HL-60 (cell line): Measurements from ENCODE around the gene ALG5.

Source experiments
- DNase-seq, 2 experiments: peaks; one replicate each; pipeline ENCODE4 v3.0.0-alpha.2; 2010 to 2020; ENCODE audit warnings: low read depth in 1 of 2, low spot score in 1 of 2
- H3K27ac ChIP-seq: fragments of 250-450 bp; sonication (Bioruptor Pico); replicated peaks from 2 replicates; pipeline ENCODE4 v1.5.1; 2020; ENCODE audit warnings: mild to moderate bottlenecking, moderate library complexity
- H3K27me3 ChIP-seq: fragments of 250-450 bp; sonication (Bioruptor Pico); 2 replicates; pipeline ENCODE4 v1.5.1; 2021; ENCODE audit warnings: mild to moderate bottlenecking, moderate library complexity; ENCODE audit not compliant: insufficient read depth, poor library complexity, severe bottlenecking
- H3K4me3 ChIP-seq: replicated peaks from 2 replicates; pipeline ENCODE4 v1.5.1; 2011; ENCODE audit warnings: mild to moderate bottlenecking, control low read depth, low read length; ENCODE audit not compliant: insufficient read depth
- GABPA ChIP-seq: IDR thresholded peaks from 2 replicates; pipeline ENCODE4 v1.6.1; 2012; ENCODE audit warnings: low read depth
- POLR2AphosphoS5 ChIP-seq: IDR thresholded peaks from 2 replicates; pipeline ENCODE4 v1.6.1; 2012; ENCODE audit warnings: low read depth
- SPI1 ChIP-seq: IDR thresholded peaks from 2 replicates; pipeline ENCODE4 v1.6.1; 2012; ENCODE audit warnings: low read depth, mild to moderate bottlenecking, borderline replicate concordance
- TF ChIP-seq, protein P1 (sequence below): IDR thresholded peaks from 2 replicates; pipeline ENCODE4 v1.6.1; 2012; ENCODE audit warnings: low read depth; ENCODE audit not compliant: insufficient replicate concordance
- TF ChIP-seq, protein P2 (sequence below): IDR thresholded peaks from one replicate; pipeline ENCODE4 v1.5.1; 2011; ENCODE audit warnings: low read length, control low read depth, inconsistent platforms; ENCODE audit not compliant: insufficient read depth

Gene ALG5

DNA sequence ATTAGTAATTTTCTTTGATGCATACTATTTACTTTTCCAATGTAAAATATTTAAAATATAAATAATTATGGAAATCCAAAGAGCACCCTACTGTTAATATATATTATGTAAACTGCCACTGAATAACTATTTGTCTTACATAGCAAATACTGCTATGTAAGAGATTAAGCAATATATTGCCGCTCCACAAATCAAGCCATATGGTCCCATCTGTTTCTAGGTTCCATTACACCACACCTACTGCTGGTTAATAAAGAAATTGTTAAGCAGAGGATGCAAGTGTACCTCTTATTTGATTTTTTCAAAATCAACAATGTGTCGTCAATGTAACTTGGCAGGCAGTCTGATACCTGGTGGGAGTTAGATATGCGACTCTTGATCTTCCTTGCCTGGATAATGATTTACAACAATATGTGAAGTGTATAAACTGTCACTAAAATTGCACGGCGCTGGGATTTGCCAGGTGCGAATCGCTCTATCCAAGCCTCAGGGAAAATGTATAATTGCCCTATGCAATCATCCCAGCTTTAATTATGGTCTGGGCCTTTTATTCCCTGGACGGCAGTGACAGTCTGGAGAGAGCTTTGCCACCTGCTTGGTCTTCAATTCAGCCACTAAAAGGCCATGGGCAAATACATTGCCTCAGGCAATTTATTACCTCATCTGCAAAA is 95.1 kb downstream of the ALG5 start:
- DNase-seq: no peak
- H3K4me3 ChIP-seq: no peak overlapping the region
- H3K27ac ChIP-seq: no peak overlapping the region
- TF ChIP-seq, protein P1, sequence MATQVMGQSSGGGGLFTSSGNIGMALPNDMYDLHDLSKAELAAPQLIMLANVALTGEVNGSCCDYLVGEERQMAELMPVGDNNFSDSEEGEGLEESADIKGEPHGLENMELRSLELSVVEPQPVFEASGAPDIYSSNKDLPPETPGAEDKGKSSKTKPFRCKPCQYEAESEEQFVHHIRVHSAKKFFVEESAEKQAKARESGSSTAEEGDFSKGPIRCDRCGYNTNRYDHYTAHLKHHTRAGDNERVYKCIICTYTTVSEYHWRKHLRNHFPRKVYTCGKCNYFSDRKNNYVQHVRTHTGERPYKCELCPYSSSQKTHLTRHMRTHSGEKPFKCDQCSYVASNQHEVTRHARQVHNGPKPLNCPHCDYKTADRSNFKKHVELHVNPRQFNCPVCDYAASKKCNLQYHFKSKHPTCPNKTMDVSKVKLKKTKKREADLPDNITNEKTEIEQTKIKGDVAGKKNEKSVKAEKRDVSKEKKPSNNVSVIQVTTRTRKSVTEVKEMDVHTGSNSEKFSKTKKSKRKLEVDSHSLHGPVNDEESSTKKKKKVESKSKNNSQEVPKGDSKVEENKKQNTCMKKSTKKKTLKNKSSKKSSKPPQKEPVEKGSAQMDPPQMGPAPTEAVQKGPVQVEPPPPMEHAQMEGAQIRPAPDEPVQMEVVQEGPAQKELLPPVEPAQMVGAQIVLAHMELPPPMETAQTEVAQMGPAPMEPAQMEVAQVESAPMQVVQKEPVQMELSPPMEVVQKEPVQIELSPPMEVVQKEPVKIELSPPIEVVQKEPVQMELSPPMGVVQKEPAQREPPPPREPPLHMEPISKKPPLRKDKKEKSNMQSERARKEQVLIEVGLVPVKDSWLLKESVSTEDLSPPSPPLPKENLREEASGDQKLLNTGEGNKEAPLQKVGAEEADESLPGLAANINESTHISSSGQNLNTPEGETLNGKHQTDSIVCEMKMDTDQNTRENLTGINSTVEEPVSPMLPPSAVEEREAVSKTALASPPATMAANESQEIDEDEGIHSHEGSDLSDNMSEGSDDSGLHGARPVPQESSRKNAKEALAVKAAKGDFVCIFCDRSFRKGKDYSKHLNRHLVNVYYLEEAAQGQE: no peak
- TF ChIP-seq, protein P2, sequence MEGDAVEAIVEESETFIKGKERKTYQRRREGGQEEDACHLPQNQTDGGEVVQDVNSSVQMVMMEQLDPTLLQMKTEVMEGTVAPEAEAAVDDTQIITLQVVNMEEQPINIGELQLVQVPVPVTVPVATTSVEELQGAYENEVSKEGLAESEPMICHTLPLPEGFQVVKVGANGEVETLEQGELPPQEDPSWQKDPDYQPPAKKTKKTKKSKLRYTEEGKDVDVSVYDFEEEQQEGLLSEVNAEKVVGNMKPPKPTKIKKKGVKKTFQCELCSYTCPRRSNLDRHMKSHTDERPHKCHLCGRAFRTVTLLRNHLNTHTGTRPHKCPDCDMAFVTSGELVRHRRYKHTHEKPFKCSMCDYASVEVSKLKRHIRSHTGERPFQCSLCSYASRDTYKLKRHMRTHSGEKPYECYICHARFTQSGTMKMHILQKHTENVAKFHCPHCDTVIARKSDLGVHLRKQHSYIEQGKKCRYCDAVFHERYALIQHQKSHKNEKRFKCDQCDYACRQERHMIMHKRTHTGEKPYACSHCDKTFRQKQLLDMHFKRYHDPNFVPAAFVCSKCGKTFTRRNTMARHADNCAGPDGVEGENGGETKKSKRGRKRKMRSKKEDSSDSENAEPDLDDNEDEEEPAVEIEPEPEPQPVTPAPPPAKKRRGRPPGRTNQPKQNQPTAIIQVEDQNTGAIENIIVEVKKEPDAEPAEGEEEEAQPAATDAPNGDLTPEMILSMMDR: no peak
- TF ChIP-seq SPI1 (no peak), GABPA (no peak), POLR2AphosphoS5 (no peak)
- peaks cover 6% of the 10 kb centered on the region for H3K27me3 ChIP-seq
